ENCODE measurements around the gene CACHD1.

The CACHD1 gene

GRCh38 chr1:64469977-64470664 lies at the start of gene CACHD1:
CACHD1 (plus strand) TSS chr1:64470129; CDS start chr1:64470745, 616 bp downstream.
- peak; percentile 80 for DNase-seq (ENCODE audit: low spot score)

DNA sequence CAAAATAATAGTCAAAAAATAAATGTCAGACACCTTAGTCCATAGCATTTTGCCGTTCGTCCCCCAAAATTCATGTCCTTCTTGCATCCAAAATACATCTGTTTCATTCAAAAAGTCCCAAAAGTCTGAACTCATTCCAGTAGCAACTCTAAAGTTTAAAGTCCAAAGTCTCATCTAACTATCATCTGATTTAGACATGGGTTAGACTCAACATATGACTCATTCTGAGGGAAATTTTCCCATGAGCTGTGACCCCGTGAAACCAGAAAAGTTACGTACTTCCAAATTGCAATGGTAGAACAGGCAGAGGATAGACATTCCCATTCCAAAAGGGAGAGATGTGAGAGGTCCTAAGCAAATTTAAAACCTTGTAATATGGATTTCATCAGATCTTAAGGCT lies 48.6 kb upstream of the CACHD1 start:
- no peak for DNase-seq (ENCODE audit: low spot score)

- DNase-seq (ENCODE audit: low spot score), result no peak
Observed at GRCh38 chr1:64423526-64423925, 46.4 kb upstream of the CACHD1 start.

DNA sequence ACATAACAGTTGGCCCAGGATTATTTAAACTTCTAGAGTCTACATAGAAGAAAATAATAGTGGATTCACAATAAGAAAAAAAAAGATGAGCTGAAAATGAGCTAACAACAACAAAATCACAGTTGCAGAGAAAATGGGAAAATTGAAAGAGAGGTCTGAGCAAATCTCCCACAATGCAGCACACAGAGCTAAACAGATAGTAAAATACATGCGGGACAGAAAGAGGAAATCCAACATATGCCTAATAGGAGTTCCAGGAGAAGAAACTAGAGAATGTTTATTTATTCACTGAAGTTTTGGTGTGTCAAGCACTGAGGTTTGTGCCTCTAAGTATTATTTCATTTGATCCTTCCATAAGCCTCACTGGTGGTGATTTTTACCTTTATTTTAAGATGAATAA lies 45.5 kb upstream of the CACHD1 start:
- DNase-seq (ENCODE audit: low spot score), result no peak

- no peak for DNase-seq (ENCODE audit: low spot score)
Observed at GRCh38 chr1:64425521-64425920, 44.4 kb upstream of the CACHD1 start.

DNA sequence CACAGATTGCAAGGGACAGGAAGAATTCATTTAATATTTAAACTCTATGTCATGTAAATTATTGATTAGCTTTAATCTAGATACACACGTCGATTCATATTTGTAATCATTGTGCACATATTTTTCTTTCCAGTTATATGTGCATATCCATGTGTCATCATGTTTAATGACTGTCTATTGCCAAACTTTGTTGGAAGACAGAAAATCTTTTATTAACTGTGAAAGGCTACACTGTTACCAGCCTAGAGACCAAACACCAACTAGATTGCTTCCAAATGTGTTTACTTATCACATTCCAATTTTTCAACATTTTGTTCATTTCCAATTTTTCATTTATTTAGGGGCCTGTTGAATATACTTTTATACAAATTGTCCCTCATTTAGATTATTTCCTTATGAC lies 43.2 kb upstream of the CACHD1 start:
- DNase-seq (ENCODE audit: low spot score), result no peak

DNA sequence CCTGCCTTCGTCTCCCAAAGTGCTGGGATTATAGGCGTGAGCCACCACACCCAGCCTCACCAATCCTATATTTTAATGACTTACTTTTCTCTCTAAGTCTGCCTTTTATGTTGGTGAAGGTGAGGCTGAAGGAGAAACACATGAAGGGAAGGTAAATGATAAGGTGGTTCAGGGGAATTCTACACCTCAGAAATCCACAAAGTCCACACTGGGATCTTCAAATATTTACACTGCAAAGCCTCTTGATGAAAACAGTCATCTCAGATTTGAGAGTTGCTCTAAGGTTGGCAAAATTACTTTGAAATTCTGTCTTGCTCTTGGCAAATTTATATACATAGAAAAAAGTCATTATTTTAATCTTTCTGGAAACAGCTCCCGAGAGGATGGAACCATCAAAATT lies 42.0 kb upstream of the CACHD1 start:
- no peak for DNase-seq (ENCODE audit: low spot score)

DNA sequence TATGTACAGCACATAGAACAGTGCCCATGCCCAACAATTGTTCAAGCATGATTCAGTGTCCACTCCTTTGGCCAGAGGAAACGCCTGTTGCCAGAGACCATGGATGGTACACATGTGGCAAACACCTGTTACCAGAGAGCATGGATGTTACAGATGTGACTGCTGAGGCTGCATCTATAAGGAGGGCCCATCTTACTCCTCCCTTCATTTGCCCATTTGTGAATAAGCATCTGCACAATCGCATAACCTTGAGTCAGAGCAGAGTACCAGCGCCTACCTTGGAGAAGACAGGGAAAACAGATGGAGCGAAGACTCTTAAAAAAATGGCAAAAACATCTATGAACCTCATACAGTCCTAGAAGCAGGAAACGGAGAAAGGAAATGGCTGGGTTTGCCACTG lies 36.6 kb upstream of the CACHD1 start:
- DNase-seq (ENCODE audit: low spot score), result no peak

GRCh38 chr1:64433747-64434146 lies 36.2 kb upstream of the CACHD1 start:
- no peak for DNase-seq (ENCODE audit: low spot score)

- no peak for DNase-seq (ENCODE audit: low spot score)
Observed at GRCh38 chr1:64435000-64435399, 34.9 kb upstream of the CACHD1 start.

DNA sequence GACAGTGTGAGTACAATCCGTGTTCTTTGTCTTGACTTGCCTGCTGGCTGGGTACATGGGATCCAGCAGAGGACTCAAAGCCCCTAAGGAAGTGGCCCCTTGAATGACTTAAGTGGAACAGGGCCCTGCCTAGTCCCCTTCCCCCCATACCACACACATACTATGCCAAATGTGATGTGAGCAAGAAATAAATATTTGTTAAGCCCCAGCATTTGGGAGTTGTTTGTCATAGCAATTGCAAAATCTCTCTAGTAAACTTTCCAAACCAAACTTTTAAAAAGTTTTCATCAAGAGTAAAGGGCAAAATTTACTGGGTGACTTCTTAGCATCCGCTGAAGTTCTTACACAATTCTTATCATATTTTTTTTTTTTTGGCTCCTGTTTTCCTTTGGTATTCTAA lies 32.5 kb upstream of the CACHD1 start:
- no peak for DNase-seq (ENCODE audit: low spot score)

DNA sequence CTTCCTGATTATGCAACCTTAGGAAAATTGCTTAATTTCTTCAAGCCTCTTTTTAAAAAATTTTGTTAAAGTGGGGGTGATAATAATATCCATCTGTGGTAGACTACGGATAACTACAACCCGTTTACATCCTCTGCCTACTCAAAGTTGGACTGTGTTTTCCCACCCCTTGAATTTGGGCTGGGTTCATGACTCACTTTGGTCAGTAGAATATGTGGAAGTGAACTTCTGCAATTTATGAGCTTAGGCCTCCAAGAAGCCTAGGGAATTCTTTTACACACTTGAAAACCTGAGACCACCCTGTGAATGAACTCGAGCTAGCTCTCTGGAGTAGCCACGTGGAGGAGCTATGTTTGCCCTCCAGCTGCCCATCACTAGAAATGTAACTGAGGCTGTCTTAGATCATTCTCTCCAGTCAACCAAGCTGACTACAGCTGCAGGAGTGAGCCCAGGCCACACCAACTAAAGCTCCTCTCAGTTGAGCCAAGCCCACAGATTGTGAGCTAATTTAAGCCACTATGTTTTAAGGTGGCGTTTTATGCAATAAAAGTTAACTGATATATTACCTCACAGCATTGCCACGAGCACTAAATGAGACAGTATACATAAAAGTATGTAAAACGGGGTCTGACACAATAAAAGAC lies 29.6 kb upstream of the CACHD1 start:
- DNase-seq (ENCODE audit: low spot score), result peak; percentile 9

GRCh38 chr1:64451440-64451839 lies 18.5 kb upstream of the CACHD1 start:
- DNase-seq (ENCODE audit: low spot score), result no peak

- DNase-seq (ENCODE audit: low spot score), result no peak
Observed at GRCh38 chr1:64453688-64454087, 16.2 kb upstream of the CACHD1 start.

DNA sequence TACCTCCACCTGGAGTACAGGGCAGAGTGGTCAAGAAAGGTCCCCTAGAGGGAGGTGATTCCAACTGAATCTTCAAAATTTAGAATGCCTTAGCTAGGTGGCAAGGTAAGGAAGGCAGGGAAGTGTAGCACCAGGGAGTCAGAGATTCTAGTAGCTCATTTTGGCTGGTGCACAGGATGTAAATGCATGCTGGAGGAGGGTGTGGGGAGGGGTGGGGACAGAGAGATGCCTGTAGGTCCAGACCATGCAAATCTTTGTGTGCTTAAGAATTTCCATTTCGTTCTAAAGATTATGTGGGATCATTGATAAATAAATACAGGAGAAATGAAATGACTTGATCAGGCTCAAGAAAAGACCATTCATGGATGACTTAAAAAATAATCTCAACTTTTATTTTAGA lies 11.0 kb upstream of the CACHD1 start:
- DNase-seq (ENCODE audit: low spot score), result no peak

GRCh38 chr1:64459743-64460142 lies 10.2 kb upstream of the CACHD1 start:
- no peak for DNase-seq (ENCODE audit: low spot score)

DNA sequence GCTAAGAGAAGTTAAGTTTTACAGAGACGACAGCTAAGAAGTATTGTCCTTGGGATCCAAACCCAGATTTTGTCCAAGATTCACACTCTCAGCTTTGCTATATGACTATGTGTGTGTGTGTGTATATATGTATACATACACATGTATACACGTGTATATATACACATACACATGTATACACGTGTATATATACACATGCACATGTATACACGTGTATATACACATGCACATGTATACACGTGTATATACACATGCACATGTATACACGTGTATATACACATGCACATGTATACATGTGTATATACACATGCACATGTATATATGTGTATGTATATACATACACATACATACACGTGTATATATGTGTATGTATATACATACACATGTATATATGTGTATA lies 3.9 kb upstream of the CACHD1 start:
- DNase-seq (ENCODE audit: low spot score), result no peak

DNA sequence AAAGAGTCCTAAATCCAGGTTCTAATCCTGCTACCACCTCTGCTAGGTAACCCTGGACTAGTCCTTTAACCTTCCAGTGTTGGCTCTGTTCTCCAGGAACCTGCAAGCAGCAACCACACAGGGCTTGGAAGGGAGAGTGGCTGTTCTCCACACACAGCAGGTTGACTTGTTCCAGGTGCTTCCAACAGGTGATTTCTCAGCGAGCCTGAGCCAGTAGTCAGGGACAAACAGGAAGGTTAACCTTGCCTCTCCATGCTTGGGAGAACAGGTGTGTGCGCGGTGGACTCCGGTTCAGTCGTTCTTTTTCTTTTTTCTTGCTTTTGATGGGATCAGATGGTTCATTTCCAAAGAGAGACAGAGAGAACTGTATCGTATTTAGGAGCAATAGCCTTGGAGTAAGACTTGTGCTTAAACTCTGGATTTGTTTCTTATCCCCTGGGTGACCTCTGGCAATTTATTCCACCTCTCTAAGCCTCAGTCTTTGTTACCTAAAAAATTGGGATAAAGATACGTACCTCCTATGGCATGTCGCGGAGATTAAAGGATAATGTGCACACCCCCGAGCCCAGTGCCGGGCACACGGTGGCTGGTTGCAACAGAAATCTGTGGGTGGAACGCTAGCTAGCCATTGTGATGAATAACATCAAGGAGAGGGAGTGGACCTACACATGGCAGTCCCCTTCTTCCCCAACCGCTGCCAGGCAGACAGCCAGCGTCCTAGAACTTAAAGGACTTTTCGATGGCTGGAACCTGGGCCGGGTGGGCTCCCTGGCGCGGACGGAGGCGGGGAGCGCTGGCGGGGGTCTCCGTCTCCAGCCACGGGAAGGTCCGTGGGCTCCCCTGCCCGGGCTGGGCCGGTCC lies 583 bp upstream of the CACHD1 start:
- peak; percentile 24 for DNase-seq (ENCODE audit: low spot score)

DNA sequence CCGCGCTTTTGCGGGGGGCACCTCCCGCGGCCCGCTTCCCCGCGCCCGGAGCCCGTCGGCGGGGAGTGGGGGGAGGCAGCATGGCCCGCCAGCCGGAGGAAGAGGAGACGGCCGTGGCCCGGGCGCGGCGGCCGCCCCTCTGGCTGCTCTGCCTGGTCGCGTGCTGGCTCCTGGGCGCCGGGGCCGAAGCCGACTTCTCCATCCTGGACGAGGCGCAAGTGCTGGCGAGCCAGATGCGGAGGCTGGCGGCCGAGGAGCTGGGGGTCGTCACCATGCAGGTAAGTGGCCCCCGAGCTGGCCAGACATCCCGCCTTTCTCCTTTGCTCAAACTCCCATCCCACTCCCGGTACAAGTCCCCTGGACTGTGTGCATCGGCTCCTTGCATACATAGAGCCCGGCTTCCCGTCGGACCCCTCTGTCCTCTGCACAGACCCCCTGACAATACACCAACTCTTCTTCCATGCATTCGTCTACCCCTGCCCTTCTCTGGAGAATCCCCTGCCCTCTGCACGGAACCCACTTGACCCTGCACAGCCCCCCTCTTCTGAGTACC lies 812 bp downstream of the CACHD1 start:
- DNase-seq (ENCODE audit: low spot score), result peak; percentile 29

- DNase-seq (ENCODE audit: low spot score), result peak; percentile 40
Observed at GRCh38 chr1:64471218-64472039, 1.5 kb downstream of the CACHD1 start.

DNA sequence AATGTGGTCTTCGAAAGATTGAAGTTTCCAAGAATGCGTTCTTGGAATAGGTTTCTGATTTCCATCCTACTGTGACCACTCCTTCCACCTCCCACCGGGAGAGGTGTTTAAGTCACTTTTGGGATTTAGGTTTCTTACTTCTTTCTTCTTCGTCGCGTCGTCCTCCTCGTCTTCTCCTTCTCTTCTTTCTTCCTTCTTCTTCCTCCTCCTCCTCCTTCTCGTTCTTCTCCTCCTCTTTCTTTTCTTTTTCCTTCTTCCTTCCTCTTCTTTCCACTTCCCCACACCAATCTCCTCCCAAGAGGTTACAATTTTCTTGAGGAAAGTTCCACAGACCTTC lies 2.1 kb downstream of the CACHD1 start:
- DNase-seq (ENCODE audit: low spot score), result no peak

DNA sequence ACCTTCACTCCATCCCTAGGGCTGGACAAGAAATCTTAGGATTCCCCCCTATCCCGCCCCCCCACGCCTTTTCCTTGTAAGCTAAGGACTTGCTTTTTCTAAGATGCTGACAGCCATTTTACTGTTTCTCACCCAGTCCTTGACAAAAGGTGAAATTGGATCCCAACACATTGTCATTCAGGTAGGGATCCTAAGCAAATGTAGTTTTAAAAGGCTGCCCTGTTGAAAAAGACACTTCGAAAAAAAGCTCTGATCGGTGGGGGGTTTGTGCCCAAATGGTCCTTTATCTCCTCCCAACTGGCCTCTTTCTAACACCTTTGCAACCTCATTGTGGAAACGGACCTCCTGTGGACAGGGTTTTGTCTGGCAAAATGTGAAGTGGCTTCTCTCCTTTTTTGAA lies 2.9 kb downstream of the CACHD1 start:
- no peak for DNase-seq (ENCODE audit: low spot score)
